ENCODE measurements around the gene KLF13. TPM values are rescaled to one million over a fixed set of nuclear protein-coding genes. Genes with fewer than 3 reads are reported as not detected.

The KLF13 gene
- total RNA-seq, 2 donors from 2014 or later = 95.1 to 153 TPM

Other genes starting within 250 kb of the KLF13 start
- gene TRPM1, start 225.1 kb upstream of the KLF13 start, total RNA-seq = not detected